Measurements from ENCODE around the gene SHC3. TPM values are rescaled to one million over a fixed set of nuclear protein-coding genes. Genes with fewer than 3 reads are reported as not detected.

Gene SHC3
- total RNA-seq, 1 donor, result 26.5 TPM

DNA sequence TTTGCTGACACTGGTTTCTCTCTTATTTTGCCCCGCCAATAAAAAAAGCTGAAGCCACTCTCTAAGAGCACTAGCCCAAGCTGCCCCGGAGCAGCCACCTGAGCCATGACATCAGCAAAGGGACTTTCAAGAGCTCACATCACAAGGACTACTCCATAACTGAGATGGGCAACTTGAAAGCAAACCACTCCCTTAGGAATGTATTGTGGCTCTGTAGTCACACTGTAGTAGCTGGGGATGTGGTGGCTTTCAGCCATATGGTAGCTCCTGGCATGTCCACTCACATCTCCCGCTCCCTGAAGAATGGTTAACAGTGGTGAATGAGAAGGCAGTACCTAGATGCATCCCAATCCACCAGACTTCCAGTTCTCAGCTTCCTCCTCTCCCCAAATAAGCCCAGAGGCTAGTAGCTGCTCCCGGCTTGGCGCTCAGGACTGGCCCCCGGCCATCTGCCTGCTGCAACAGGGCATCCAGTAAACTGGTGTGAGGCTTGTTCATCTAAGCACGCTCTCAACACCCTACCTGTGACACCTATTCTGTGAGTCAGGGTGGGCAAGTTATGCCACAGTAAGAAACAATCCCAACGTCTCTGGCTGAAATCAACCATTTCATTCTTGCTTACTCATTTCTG lies 123.6 kb downstream of the SHC3 start:
- no peak for DNase-seq (ENCODE audit: low read depth)
- no peak overlapping the region for H3K4me3 ChIP-seq (ENCODE audit: low read depth, low read length)
- TF ChIP-seq, protein P1, sequence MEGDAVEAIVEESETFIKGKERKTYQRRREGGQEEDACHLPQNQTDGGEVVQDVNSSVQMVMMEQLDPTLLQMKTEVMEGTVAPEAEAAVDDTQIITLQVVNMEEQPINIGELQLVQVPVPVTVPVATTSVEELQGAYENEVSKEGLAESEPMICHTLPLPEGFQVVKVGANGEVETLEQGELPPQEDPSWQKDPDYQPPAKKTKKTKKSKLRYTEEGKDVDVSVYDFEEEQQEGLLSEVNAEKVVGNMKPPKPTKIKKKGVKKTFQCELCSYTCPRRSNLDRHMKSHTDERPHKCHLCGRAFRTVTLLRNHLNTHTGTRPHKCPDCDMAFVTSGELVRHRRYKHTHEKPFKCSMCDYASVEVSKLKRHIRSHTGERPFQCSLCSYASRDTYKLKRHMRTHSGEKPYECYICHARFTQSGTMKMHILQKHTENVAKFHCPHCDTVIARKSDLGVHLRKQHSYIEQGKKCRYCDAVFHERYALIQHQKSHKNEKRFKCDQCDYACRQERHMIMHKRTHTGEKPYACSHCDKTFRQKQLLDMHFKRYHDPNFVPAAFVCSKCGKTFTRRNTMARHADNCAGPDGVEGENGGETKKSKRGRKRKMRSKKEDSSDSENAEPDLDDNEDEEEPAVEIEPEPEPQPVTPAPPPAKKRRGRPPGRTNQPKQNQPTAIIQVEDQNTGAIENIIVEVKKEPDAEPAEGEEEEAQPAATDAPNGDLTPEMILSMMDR (IDR thresholded peaks at IDR 0.05; ENCODE audit: insufficient read depth, low read length), result no peak

DNA sequence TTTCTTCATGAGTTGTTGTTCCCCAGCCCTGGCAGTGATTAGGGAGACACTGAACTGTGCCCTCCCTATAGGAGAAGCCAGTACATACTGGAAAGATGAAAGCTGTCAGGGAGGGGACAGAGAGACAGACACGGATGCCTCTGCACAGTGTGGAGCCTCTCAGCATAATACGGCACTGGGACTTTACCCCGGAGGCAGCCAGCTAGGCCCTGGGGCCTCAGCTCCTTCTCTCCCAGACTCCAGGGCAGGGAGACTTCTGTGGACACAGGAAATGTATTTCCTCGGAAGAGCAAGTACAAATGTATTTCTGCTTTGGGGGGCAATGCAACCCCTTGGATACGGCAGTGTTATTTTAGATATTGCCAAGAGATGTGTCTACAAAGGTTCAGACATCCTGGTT lies 125.3 kb downstream of the SHC3 start:
- DNase-seq (ENCODE audit: low read depth), result no peak
- no peak overlapping the region for H3K4me3 ChIP-seq (ENCODE audit: low read depth, low read length)
- TF ChIP-seq, protein P1 (IDR thresholded peaks at IDR 0.05; ENCODE audit: insufficient read depth, low read length), result no peak

DNA sequence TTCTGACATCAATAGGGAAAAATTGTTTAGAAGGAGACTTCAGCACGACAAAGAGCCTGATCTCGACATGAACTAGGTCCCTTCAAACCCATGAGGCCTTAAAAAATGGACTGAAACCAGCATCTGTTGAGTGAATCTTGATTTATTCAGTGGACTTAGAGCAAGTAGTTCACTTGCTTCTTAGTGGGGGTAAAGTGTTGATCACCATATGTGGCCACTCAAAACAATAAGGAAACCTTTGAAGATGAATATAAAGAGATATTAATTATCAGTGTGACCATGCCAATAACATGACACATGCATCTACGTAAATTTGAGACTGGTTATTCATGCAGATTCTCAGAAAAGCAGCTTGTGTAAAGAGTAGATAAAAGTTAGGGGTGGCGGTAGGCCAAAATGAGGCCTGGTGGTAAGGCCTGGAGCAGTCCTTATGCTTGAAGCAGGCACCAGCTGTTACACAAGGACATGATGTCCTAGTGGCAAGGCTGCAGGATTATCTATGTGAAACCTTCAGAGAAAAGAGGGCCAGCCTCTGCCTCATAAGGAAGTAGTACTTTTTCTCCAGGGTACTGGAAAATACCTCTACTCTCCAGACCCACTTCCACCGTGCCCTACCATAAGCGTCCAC lies 126.0 kb downstream of the SHC3 start:
- TF ChIP-seq, protein P1 (IDR thresholded peaks at IDR 0.05; ENCODE audit: insufficient read depth, low read length), result no peak
- DNase-seq (ENCODE audit: low read depth), result peak; percentile 21
- H3K4me3 ChIP-seq (ENCODE audit: low read depth, low read length), result no peak overlapping the region

DNA sequence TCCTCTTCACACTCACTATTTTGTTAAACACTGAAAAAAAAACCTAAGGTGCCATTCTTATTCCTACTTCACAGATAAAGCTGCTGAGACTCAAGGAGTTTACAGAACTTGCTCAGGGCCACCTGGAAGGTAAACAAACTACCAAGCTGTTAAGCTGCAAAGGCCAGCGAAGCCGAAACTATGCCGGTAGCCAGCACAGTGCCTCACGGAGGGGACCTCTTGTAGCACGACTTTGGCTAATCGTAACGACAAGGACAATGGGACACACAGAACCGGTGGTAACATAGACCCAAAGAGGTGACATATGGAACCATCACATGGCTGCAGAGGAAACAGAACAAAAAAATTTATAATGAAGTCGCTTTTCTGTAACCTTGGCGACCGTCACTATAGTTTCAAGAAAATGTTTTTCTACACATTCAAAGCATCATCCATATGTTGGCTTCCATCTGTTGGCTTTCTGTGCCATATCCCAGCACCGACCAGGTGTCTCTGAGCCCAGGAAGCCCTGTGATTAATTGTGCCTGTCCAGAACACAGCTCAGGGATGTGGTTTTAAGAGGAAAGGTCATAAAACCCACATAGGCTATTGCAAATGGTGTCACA lies 127.1 kb downstream of the SHC3 start:
- H3K4me3 ChIP-seq (ENCODE audit: low read depth, low read length), result no peak overlapping the region
- DNase-seq (ENCODE audit: low read depth), result no peak
- TF ChIP-seq, protein P1 (IDR thresholded peaks at IDR 0.05; ENCODE audit: insufficient read depth, low read length), result no peak

DNA sequence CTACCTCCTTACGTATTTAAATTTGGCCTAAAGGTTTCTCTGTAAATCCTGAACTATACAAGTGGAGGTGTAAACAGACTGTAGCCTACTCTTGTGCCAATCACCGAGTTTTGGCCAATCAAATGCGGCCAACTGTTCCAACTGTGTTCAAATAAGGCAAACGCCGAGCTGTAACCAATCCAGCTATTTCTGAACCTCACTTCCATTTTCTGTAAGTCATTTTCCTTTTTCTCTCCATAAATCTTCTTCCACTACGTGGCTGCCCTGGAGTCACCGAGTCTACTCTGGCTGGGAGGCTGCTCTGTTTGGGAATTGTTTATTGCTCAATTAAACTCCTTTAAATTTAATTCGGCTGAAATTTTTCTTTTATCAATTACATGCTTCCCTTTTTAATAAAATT lies 129.0 kb downstream of the SHC3 start:
- no peak overlapping the region for H3K4me3 ChIP-seq (ENCODE audit: low read depth, low read length)
- TF ChIP-seq, protein P1 (IDR thresholded peaks at IDR 0.05; ENCODE audit: insufficient read depth, low read length), result no peak
- no peak for DNase-seq (ENCODE audit: low read depth)

DNA sequence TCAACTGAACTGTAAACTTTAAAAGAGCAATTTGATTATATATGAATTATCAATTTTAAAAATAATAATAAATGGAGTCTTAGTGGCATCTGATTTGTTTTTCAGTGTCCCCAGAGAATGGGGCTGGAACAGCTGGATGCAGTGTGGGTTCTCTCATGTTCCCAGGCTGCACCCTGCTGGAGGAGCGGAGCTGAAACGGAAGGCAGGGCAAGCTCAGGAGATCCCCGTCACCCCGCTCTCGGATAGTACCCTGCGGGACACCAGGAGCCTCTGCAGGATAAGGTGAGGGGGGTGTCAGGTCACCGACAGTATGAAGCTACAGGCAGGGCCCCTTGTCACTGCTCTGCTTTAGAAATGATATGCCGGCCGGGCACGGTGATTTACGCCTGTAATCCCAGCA lies 130.0 kb downstream of the SHC3 start:
- no peak for DNase-seq (ENCODE audit: low read depth)
- H3K4me3 ChIP-seq (ENCODE audit: low read depth, low read length), result no peak overlapping the region
- TF ChIP-seq, protein P1 (IDR thresholded peaks at IDR 0.05; ENCODE audit: insufficient read depth, low read length), result no peak

All from fibroblast of the aortic adventitia (primary cell).